ENCODE results near the gene LSM14B.
"Not testable (repeated sequence)": the region's sequence is repeated elsewhere in the genome, so short reads cannot be mapped to it uniquely, and the experiment has no call there.

LSM14B gene

GRCh38 chr20:62121776-62122653, at the start of gene LSM14B:
Gene LSM14B (plus strand): TSS chr20:62122475. CDS start chr20:62122667, 192 bp downstream.
- DNase-seq = peak; percentile 90

- no peak for DNase-seq
Measured at GRCh38 chr20:62073323-62073722, 49.0 kb upstream of the LSM14B start.

GRCh38 chr20:62079166-62079565, 43.1 kb upstream of the LSM14B start:
- no peak for DNase-seq

- no peak for DNase-seq
Measured at GRCh38 chr20:62080249-62080990, 41.9 kb upstream of the LSM14B start.

- DNase-seq = no peak
Measured at GRCh38 chr20:62083312-62083711, 39.0 kb upstream of the LSM14B start.

- DNase-seq = not testable (repeated sequence)
Measured at GRCh38 chr20:62084224-62084623, 38.1 kb upstream of the LSM14B start.

- DNase-seq = no peak
Measured at GRCh38 chr20:62085206-62085605, 37.1 kb upstream of the LSM14B start.

- no peak for DNase-seq
Measured at GRCh38 chr20:62087227-62087626, 35.0 kb upstream of the LSM14B start.

GRCh38 chr20:62087632-62088031, 34.6 kb upstream of the LSM14B start:
- DNase-seq = no peak

GRCh38 chr20:62088258-62089127, 33.8 kb upstream of the LSM14B start:
- DNase-seq = no peak

- no peak for DNase-seq
Measured at GRCh38 chr20:62089393-62089792, 32.9 kb upstream of the LSM14B start.

- DNase-seq = no peak
Measured at GRCh38 chr20:62096421-62097380, 25.6 kb upstream of the LSM14B start.

GRCh38 chr20:62097881-62098407, 24.3 kb upstream of the LSM14B start:
- DNase-seq = no peak

GRCh38 chr20:62101078-62101477, 21.2 kb upstream of the LSM14B start:
- no peak for DNase-seq

- no peak for DNase-seq
Measured at GRCh38 chr20:62103508-62104233, 18.6 kb upstream of the LSM14B start.

- DNase-seq = no peak
Measured at GRCh38 chr20:62104234-62104789, 18.0 kb upstream of the LSM14B start.

- no peak for DNase-seq
Measured at GRCh38 chr20:62104791-62105345, 17.4 kb upstream of the LSM14B start.

GRCh38 chr20:62105592-62105991, 16.7 kb upstream of the LSM14B start:
- no peak for DNase-seq

- no peak for DNase-seq
Measured at GRCh38 chr20:62111148-62111547, 11.1 kb upstream of the LSM14B start.

- no peak for DNase-seq
Measured at GRCh38 chr20:62112368-62112767, 9.9 kb upstream of the LSM14B start.
